Mucosa of stomach (tissue), 1 donor: Measurements from ENCODE around the gene CASP2.

ENCODE experiments used
- H3K27me3 ChIP-seq: one replicate; pipeline ENCODE4 v1.7.0; 2013; ENCODE audit warnings: mild to moderate bottlenecking, low read length; ENCODE audit not compliant: control insufficient read depth, insufficient read depth
- H3K36me3 ChIP-seq: one replicate; pipeline ENCODE4 v1.7.0; 2013; ENCODE audit warnings: low read length; ENCODE audit not compliant: control insufficient read depth, insufficient read depth
- H3K4me1 ChIP-seq: one replicate; pipeline ENCODE4 v1.7.0; 2013; ENCODE audit warnings: mild to moderate bottlenecking, low read length; ENCODE audit not compliant: control insufficient read depth, insufficient read depth
- H3K4me3 ChIP-seq: one replicate; pipeline ENCODE4 v1.7.0; 2013; ENCODE audit warnings: low read length
- H3K9ac ChIP-seq: one replicate; pipeline ENCODE4 v1.7.0; 2013; ENCODE audit warnings: mild to moderate bottlenecking, low read length, moderate library complexity
- H3K9me3 ChIP-seq: one replicate; pipeline ENCODE4 v1.7.0; 2013; ENCODE audit warnings: mild to moderate bottlenecking, low read length, moderate library complexity; ENCODE audit not compliant: control insufficient read depth
- donor health status: Pancreatic carcinoma.

Gene CASP2

GRCh38 chr7:143271240-143271639, 16.9 kb upstream of the CASP2 start:
- Histone ChIP-seq H3K27me3 (no peaks in the 10 kb centered on the region), H3K36me3 (peaks cover 13% of the 10 kb centered on the region), H3K9ac (no peak overlapping the region), H3K4me1 (no peaks in the 10 kb centered on the region), H3K4me3 (no peak overlapping the region), H3K9me3 (no peaks in the 10 kb centered on the region)

GRCh38 chr7:143272871-143273270, 15.3 kb upstream of the CASP2 start:
- Histone ChIP-seq H3K9ac (no peak overlapping the region), H3K36me3 (peaks cover under 1% of the 10 kb centered on the region), H3K4me1 (no peaks in the 10 kb centered on the region), H3K4me3 (no peak overlapping the region), H3K27me3 (no peaks in the 10 kb centered on the region), H3K9me3 (no peaks in the 10 kb centered on the region)

GRCh38 chr7:143279186-143280098, 8.7 kb upstream of the CASP2 start:
- peak overlapping the region; percentile 30 for H3K9ac ChIP-seq
- no peaks in the 10 kb centered on the region for H3K27me3 ChIP-seq
- peaks cover 29% of the 10 kb centered on the region for H3K4me1 ChIP-seq
- peak overlapping the region; percentile 18 for H3K4me3 ChIP-seq
- H3K36me3 ChIP-seq, result no peaks in the 10 kb centered on the region
- H3K9me3 ChIP-seq, result no peaks in the 10 kb centered on the region

DNA sequence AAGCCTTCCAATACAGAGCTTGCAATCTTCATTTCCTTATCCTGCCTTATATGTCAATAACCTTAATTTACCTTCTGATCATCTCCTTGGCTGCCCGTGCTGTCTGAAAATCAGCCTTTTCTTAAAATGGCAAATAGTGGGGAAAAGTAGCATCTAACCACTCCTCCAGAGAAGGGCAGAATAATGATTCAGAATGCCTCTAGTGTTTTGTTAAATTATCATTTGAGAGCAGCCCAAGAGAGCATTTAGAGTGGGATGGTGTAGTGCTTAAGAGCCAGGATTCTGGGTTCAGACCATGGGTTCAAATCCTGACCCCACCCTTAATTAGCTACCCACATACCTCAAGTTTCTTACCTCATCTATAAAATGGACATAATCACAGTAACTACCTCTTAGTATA, 8.0 kb upstream of the CASP2 start:
- no peaks in the 10 kb centered on the region for H3K36me3 ChIP-seq
- H3K27me3 ChIP-seq, result no peaks in the 10 kb centered on the region
- H3K9me3 ChIP-seq, result no peaks in the 10 kb centered on the region
- peak overlapping the region; percentile 30 for H3K9ac ChIP-seq
- peak overlapping the region; percentile 18 for H3K4me3 ChIP-seq
- peaks cover 33% of the 10 kb centered on the region for H3K4me1 ChIP-seq

DNA sequence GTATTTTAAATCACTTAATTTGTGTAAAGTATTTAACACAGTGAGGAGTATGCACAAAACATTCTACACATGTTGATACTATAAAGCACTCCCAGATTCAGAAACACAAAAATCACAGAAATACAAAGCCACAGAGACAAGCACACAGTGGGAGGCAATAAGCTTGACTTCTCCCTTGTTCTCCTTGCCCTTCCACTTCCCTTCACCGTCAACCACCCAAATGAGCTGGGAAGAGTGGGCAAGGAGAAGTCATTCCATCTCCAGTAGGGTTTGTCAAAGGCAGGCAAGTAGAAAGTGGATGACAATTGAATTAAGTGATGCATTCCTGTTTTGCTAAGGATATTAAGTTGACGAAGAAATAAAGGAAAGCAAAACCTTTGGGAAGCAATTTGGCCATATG, 7.6 kb upstream of the CASP2 start:
- Histone ChIP-seq H3K27me3 (no peaks in the 10 kb centered on the region), H3K36me3 (no peaks in the 10 kb centered on the region), H3K9ac (no peak overlapping the region), H3K4me1 (peaks cover 37% of the 10 kb centered on the region), H3K4me3 (no peak overlapping the region), H3K9me3 (no peaks in the 10 kb centered on the region)

DNA sequence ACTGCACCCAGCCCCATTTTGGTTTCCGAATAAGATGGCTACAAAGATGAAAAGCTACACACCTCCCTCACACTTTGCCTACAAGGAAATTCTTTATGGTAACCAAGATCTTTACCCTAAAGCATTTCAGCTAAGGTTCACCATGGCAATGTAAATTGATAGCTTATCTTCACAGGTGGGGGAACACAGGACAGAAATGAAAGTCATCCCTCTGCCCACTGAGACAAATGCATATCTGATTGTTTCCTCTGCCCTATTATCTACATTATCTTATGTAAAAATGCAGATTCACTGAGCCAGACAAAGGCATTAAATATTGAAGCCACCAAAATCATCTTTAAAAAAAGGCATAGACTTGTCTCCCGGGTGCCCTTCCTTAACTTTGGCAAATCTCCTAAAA, 6.6 kb upstream of the CASP2 start:
- no peak overlapping the region for H3K9ac ChIP-seq
- H3K4me1 ChIP-seq, result peaks cover 44% of the 10 kb centered on the region
- no peaks in the 10 kb centered on the region for H3K9me3 ChIP-seq
- no peaks in the 10 kb centered on the region for H3K27me3 ChIP-seq
- no peaks in the 10 kb centered on the region for H3K36me3 ChIP-seq
- no peak overlapping the region for H3K4me3 ChIP-seq

GRCh38 chr7:143282124-143282523, 6.0 kb upstream of the CASP2 start:
- Histone ChIP-seq H3K9me3 (no peaks in the 10 kb centered on the region), H3K9ac (no peak overlapping the region), H3K27me3 (no peaks in the 10 kb centered on the region), H3K36me3 (no peaks in the 10 kb centered on the region), H3K4me3 (no peak overlapping the region), H3K4me1 (peaks cover 44% of the 10 kb centered on the region)

DNA sequence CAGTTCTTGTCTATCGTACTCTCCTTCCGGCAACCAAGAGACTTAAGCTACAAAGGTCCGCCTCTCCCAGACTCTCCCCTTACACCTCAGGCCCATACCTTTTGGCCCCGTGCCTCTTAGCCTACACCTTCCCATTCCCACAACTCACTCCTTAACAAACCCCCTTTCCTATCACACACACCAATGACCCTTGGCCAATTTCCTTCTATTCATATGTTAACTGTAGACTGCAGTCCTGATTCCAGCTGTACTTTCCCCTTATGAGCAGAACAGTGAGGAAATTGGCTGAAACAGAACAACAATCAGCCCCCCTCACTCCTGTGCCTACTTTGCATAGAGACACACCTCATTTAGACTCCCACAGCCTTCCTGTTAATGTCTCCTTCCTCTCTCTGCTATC, 4.8 kb upstream of the CASP2 start:
- H3K4me3 ChIP-seq, result no peak overlapping the region
- H3K9me3 ChIP-seq, result no peaks in the 10 kb centered on the region
- H3K4me1 ChIP-seq, result peaks cover 50% of the 10 kb centered on the region
- H3K36me3 ChIP-seq, result no peaks in the 10 kb centered on the region
- no peaks in the 10 kb centered on the region for H3K27me3 ChIP-seq
- H3K9ac ChIP-seq, result peak overlapping the region; percentile 30

- H3K4me3 ChIP-seq, result peak within 1 kb of the TSS; percentile 35
- peak within 1 kb of the TSS; percentile 36 for H3K9ac ChIP-seq
- peaks cover 45% of the 10 kb centered on the region for H3K4me1 ChIP-seq
- H3K27me3 ChIP-seq, result no peaks in the 10 kb centered on the region
- no peaks in the 10 kb centered on the region for H3K9me3 ChIP-seq
- H3K36me3 ChIP-seq, result no peaks in the 10 kb centered on the region
Measured at GRCh38 chr7:143284591-143285469, 3.3 kb upstream of the CASP2 start, which contains the start of gene TMEM139. Gene TMEM139 (plus strand): TSS chr7:143284958. CDS start chr7:143285958, 1,000 bp downstream.

- H3K4me3 ChIP-seq, result no peak overlapping the region
- H3K4me1 ChIP-seq, result peaks cover 39% of the 10 kb centered on the region
- H3K36me3 ChIP-seq, result no peaks in the 10 kb centered on the region
- peak overlapping the region; percentile 36 for H3K9ac ChIP-seq
- no peaks in the 10 kb centered on the region for H3K27me3 ChIP-seq
- no peaks in the 10 kb centered on the region for H3K9me3 ChIP-seq
Measured at GRCh38 chr7:143285470-143285778, 2.7 kb upstream of the CASP2 start.

GRCh38 chr7:143285806-143286521, 2.2 kb upstream of the CASP2 start:
- H3K4me1 ChIP-seq, result peaks cover 38% of the 10 kb centered on the region

More at GRCh38 chr7:143285806-143286521, 2.2 kb upstream of the CASP2 start:
- H3K9me3 ChIP-seq, result no peaks in the 10 kb centered on the region
- H3K9ac ChIP-seq, result no peak overlapping the region
- H3K36me3 ChIP-seq, result no peaks in the 10 kb centered on the region
- no peak overlapping the region for H3K4me3 ChIP-seq
- no peaks in the 10 kb centered on the region for H3K27me3 ChIP-seq
